Caco-2 (cell line): Measurements from ENCODE around the gene CEP55. TPM values are rescaled to one million over a fixed set of nuclear protein-coding genes. Genes with fewer than 3 reads are reported as not detected.

Experiments used
- BruUV-seq: library from RNA; stranded (reverse); fragments of 400-500 nt; replicated peaks from 2 replicates; lab custom pipeline; 2021; lab: Mats Ljungman, UMichigan
- CTCF ChIA-PET: fragments of 300-600 bp; sonication (Branson Sonifier 250); formaldehyde crosslinking; loops from one replicate; lab custom pipeline; 2022; ENCODE audit warnings: antibody characterized with exemption; lab: Charles Lee
- POLR2A ChIA-PET: fragments of 300-600 bp; sonication (Branson Sonifier 250); formaldehyde crosslinking; loops from one replicate; lab custom pipeline; 2022; ENCODE audit warnings: antibody characterized with exemption; lab: Charles Lee
- DNase-seq, 2 experiments: peaks; one replicate each; pipeline versions ENCODE4 v3.0.0 to v3.0.0-alpha.2; 2020 to 2022
- H3K27me3 ChIP-seq: replicated peaks from 2 replicates; pipeline ENCODE4 v1.6.0; 2011; ENCODE audit warnings: low read length; ENCODE audit not compliant: control insufficient read depth, insufficient read depth
- H3K36me3 ChIP-seq: 2 replicates; pipeline ENCODE4 v1.5.1; 2011; ENCODE audit warnings: low read length; ENCODE audit not compliant: control insufficient read depth, insufficient read depth
- H3K4me1 ChIP-seq: fragments of 250-450 bp; sonication (Bioruptor Pico); 2 replicates; pipeline ENCODE4 v1.5.1; 2020; ENCODE audit warnings: mild to moderate bottlenecking
- H3K4me3 ChIP-seq: 2 replicates; pipeline ENCODE4 v1.5.1; 2011; ENCODE audit warnings: low read depth, mild to moderate bottlenecking, control low read depth, low read length
- H3K9me3 ChIP-seq: fragments of 250-450 bp; sonication (Bioruptor Pico); 2 replicates; pipeline ENCODE4 v1.5.1; 2020; ENCODE audit warnings: mild to moderate bottlenecking, moderate library complexity
- H3K27ac Mint-ChIP-seq: one replicate; pipeline ENCODE4 v1.8.0; 2022; ENCODE audit warnings: mixed read lengths; ENCODE audit not compliant: unreplicated experiment
- H3K27me3 Mint-ChIP-seq: one replicate; pipeline ENCODE4 v1.8.0; 2022; ENCODE audit warnings: mixed read lengths; ENCODE audit not compliant: insufficient read depth, unreplicated experiment
- H3K36me3 Mint-ChIP-seq: one replicate; pipeline ENCODE4 v1.8.0; 2022; ENCODE audit warnings: mild to moderate bottlenecking, mixed read lengths; ENCODE audit not compliant: insufficient read depth, unreplicated experiment
- H3K4me1 Mint-ChIP-seq: one replicate; pipeline ENCODE4 v1.8.0; 2022; ENCODE audit warnings: low read depth, mixed read lengths; ENCODE audit not compliant: unreplicated experiment
- H3K4me3 Mint-ChIP-seq: one replicate; pipeline ENCODE4 v1.8.0; 2022; ENCODE audit warnings: mild to moderate bottlenecking, moderate library complexity, mixed read lengths; ENCODE audit not compliant: unreplicated experiment
- H3K9me3 Mint-ChIP-seq: one replicate; pipeline ENCODE4 v1.8.0; 2022; ENCODE audit warnings: mixed read lengths; ENCODE audit not compliant: unreplicated experiment
- intact Hi-C: fragments of 100-400 bp; cut with micrococcal nuclease; formaldehyde crosslinking; loops from one replicate; pipeline ENCODE4 v1.10.0; 2022; ENCODE audit not compliant: unreplicated experiment
- total RNA-seq: library from RNA; stranded (reverse); gene quantifications from 2 replicates; pipeline ENCODE4 v1.2.3, GENCODE V29; 2022
- TF ChIP-seq, protein P1 (sequence below), 2 experiments: fragments of 200-600 bp in 1 of 2; IDR thresholded peaks; 1 replicate in 1 of 2; 2 replicates in 1 of 2; pipeline versions ENCODE4 v1.5.1 to v1.8.0; 2011 to 2022; ENCODE audit warnings: antibody characterized with exemption in 1 of 2, control low read depth in 1 of 2, inconsistent platforms in 1 of 2, low read depth in 1 of 2, low read length in 1 of 2, mild to moderate bottlenecking in 1 of 2, moderate library complexity in 1 of 2; ENCODE audit not compliant: insufficient read depth in 1 of 2, severe bottlenecking in 1 of 2, unreplicated experiment in 1 of 2

Gene CEP55
- total RNA-seq, 1 experiment from 2014 or later, result 65.3 TPM

DNA sequence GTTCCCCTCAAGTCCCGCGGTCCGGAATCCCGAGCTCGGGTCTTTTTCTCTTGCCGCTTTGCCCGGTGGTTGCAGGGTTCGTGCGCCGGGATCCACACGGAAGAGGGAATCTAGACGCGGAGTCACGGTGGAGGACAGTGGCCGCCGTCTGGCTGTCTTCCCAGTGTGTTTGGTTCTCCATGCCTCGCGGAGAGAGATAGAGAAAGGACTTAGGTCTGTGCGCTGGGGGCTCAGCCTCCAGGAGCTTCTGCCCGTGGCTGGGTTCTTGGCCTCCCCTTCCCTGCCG, 71.6 kb downstream of the CEP55 start:
- ChIA-PET CTCF (no interaction called here), POLR2A (no interaction called here)
- no peak overlapping the region for H3K27ac Mint-ChIP-seq
- Histone ChIP-seq H3K4me3 (no peak overlapping the region), H3K36me3 (no peaks in the 10 kb centered on the region), H3K9me3 (no peaks in the 10 kb centered on the region), H3K27me3 (no peaks in the 10 kb centered on the region), H3K4me1 (peaks cover 31% of the 10 kb centered on the region)
- DNase-seq, result no peak
- H3K27me3 Mint-ChIP-seq, result no peaks in the 10 kb centered on the region
- TF ChIP-seq, protein P1, sequence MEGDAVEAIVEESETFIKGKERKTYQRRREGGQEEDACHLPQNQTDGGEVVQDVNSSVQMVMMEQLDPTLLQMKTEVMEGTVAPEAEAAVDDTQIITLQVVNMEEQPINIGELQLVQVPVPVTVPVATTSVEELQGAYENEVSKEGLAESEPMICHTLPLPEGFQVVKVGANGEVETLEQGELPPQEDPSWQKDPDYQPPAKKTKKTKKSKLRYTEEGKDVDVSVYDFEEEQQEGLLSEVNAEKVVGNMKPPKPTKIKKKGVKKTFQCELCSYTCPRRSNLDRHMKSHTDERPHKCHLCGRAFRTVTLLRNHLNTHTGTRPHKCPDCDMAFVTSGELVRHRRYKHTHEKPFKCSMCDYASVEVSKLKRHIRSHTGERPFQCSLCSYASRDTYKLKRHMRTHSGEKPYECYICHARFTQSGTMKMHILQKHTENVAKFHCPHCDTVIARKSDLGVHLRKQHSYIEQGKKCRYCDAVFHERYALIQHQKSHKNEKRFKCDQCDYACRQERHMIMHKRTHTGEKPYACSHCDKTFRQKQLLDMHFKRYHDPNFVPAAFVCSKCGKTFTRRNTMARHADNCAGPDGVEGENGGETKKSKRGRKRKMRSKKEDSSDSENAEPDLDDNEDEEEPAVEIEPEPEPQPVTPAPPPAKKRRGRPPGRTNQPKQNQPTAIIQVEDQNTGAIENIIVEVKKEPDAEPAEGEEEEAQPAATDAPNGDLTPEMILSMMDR (IDR thresholded peaks at IDR 0.05; ENCODE audit: insufficient read depth in 1 of 2, low read depth in 1 of 2, low read length in 1 of 2, severe bottlenecking in 1 of 2, unreplicated experiment in 1 of 2), result no peak
- H3K36me3 Mint-ChIP-seq, result no peaks in the 10 kb centered on the region
- no peak overlapping the region for H3K4me3 Mint-ChIP-seq
- H3K4me1 Mint-ChIP-seq, result peaks cover 16% of the 10 kb centered on the region
- intact Hi-C loops, result no loop called here
- H3K9me3 Mint-ChIP-seq, result no peaks in the 10 kb centered on the region
- no TSS peak for BruUV-seq

DNA sequence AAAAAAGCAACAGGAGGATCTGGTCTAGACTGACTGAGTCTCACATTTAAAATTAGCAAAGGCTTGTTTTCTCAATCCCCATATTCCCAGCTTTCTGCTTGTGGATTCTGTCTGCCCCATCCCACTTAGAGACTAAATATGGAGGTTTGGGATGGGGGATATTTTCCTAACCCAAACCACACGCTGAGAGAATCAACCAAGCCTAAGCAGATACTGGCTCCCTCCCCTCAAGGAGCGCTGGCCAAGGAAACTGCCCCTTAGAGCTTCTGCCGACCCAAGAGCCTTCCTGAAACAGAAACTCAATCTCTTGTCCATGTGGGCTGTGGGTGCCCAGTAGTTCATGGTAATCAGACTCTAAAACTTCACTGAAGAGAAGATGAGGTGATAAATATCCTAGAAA, 74.0 kb downstream of the CEP55 start:
- DNase-seq, result no peak
- no TSS peak for BruUV-seq
- Mint-ChIP-seq H3K36me3 (no peaks in the 10 kb centered on the region), H3K9me3 (no peaks in the 10 kb centered on the region), H3K4me1 (peaks cover 23% of the 10 kb centered on the region), H3K27ac (no peak overlapping the region), H3K4me3 (no peak overlapping the region), H3K27me3 (no peaks in the 10 kb centered on the region)
- CTCF ChIA-PET, result no interaction called here
- Histone ChIP-seq H3K27me3 (no peaks in the 10 kb centered on the region), H3K4me3 (no peak overlapping the region), H3K4me1 (peaks cover 40% of the 10 kb centered on the region), H3K9me3 (no peaks in the 10 kb centered on the region), H3K36me3 (no peaks in the 10 kb centered on the region)
- TF ChIP-seq, protein P1 (IDR thresholded peaks at IDR 0.05; ENCODE audit: insufficient read depth in 1 of 2, low read depth in 1 of 2, low read length in 1 of 2, severe bottlenecking in 1 of 2, unreplicated experiment in 1 of 2), result no peak
- intact Hi-C loops, result no loop called here
- POLR2A ChIA-PET, result no interaction called here

DNA sequence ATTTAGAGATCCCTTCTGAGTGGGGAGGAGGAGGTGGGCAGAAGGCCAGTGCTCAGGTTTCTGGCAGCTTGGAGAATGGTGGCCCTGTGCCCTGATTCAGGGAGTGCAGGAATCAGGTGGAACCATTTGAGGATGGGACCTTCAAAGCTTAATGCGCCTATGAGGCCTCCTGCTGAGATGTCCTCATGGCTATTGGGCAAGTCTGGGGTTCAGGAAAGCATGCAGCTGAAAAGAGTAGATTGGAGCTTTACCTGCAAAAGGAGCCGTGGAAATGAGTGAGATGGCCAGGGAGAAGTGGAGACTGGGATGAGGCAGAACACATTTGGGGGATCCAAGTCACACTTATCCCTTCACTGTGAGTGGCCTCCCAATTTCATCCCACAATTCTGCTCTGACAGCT, 76.2 kb downstream of the CEP55 start:
- DNase-seq, result no peak
- Mint-ChIP-seq H3K27me3 (no peaks in the 10 kb centered on the region), H3K27ac (no peak overlapping the region), H3K36me3 (no peaks in the 10 kb centered on the region), H3K4me3 (no peak overlapping the region), H3K4me1 (peaks cover 29% of the 10 kb centered on the region), H3K9me3 (no peaks in the 10 kb centered on the region)
- TF ChIP-seq, protein P1 (IDR thresholded peaks at IDR 0.05; ENCODE audit: insufficient read depth in 1 of 2, low read depth in 1 of 2, low read length in 1 of 2, severe bottlenecking in 1 of 2, unreplicated experiment in 1 of 2), result no peak
- CTCF ChIA-PET, result no interaction called here
- BruUV-seq, result no TSS peak
- intact Hi-C loops, result no loop called here
- Histone ChIP-seq H3K4me1 (peaks cover 34% of the 10 kb centered on the region), H3K9me3 (no peaks in the 10 kb centered on the region), H3K27me3 (no peaks in the 10 kb centered on the region), H3K4me3 (no peak overlapping the region), H3K36me3 (no peaks in the 10 kb centered on the region)
- POLR2A ChIA-PET, result no interaction called here
